Bone marrow (tissue), 2 donors: ENCODE data around the gene TMEM52.

ENCODE experiments used
- DNase-seq, 2 donors: peaks; one replicate each; lab custom pipeline; 2025; lab: John Stamatoyannopoulos, UW

The TMEM52 gene

DNA sequence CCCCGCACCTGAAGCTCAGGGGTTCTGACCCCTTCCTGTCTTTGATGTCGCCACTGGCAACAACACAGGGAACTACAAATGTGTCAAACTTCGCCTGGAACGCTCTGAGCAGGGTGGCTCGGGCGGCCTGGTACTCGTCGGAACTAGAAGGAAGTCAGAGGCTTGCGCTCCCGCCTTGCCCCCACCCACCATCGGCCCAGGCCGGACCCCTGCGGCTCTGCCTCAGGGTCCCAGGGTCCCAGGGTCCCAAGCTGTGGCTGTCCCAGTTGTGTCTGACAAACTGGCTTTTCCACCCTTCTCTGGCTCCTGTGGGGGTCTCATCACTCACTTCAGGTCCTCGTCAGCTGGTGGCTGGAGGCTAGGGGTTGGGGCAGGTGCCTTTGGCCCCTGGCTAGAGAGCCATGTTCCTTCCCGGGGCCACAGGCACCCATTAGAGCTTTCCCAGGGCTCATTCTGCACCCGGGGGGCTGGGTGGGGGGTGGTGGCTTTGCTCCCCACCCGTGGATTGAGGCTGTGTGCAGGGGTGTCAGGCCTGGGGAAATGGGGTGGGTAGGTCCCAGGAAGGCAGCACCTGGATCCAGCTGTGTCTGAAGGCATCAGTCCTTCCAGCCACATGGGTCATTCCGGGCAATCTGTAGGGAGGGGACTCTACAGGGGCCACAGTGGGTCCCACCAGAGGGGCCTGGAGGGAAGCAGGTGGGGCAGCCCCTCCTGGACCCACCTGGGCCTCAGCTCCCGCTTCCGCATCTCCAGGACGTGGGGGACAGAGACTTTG lies 8.0 kb upstream of the TMEM52 start:
- DNase-seq, result no peak

- DNase-seq, result no peak
Observed at GRCh38 chr1:1926346-1926811, 7.3 kb upstream of the TMEM52 start.

- DNase-seq, result no peak
Observed at GRCh38 chr1:1925437-1926345, 6.6 kb upstream of the TMEM52 start.

- DNase-seq, result no peak
Observed at GRCh38 chr1:1924849-1925248, 5.8 kb upstream of the TMEM52 start.

DNA sequence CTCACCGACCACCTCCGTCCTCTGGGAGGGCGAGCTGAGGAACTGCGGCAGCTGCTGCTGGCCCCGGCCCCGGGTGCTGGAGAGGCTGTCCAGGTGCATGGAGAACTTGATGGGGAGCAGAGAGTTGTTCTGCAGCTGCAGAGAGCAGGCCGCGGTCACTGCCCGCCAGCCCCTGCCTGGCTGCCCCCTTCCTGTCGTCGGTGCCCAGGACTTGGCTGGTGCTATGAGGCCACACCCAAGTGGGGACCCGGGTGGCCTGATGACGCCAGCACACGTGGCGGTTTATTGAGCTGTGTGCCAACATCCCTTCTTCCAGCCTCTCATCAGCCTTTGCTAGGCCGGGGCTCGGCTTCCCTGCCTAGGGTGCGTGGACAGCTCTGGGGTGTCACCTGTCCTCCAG lies 5.3 kb upstream of the TMEM52 start:
- no peak for DNase-seq

DNA sequence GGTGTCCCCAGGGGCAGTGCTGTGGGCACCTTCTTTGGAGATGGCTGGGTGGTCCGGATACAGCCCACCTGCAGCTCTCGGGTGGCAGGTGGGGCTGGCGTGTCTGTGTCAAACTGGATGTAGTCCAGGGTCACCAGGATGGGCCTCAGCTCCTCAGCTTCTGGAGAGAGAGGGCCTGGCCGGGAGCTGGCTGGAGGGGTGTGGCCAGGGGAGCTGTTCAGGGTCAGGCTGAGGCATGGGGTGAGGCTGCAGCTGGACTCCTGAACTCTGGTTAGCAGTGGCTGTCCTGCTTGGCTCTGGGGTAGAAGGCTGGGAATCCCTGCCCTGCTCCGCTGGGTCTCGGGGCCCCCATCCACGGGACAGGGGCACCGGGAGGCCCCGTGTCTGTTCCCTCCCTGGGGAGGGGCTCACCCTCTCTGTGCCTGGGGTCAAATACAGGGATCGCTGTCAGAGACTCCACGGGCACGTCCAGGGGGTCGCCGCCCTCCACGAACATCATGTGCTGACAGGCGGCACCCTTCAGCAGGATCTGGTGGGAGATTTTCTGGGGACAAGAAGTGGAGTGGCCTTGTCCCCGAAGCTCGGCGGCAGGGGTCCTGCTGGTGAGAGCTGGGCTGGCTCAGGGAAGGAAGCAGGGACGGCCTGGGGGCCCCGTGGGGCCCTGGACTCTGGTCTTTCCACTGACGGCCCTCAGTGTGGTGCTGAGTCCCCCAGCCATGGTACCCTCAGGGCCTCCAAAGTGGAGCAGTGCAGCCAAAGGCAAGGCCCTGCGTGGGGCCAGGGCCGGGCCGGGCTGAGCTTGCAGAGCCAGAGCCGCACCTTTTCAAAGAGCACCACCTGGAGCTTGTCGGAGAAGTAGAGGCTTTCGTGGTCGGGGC lies 4.1 kb upstream of the TMEM52 start:
- DNase-seq, result no peak

- DNase-seq, result no peak
Observed at GRCh38 chr1:1922702-1922955, 3.5 kb upstream of the TMEM52 start.

GRCh38 chr1:1921901-1922701 lies 3.0 kb upstream of the TMEM52 start:
- no peak for DNase-seq

DNA sequence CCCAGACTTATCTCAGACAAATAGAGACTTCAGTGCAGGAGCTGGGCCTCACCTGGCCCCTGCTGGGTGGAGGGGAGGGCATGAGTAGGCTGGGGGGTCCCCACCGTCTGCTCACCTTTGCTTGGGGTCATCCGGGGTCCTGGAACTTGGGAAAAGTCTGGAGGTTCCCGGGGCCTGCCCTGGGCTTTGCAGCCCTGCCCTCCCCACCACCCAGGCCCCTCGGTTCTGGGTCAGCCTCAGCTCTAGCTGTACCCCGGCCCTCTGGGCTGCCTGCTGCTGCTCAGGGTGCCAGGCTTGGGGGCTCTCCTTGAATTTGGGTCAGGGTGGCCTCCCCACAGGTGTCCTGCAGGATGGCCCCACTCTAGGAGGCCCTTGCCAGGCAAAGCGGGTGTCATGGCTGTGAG lies 2.4 kb upstream of the TMEM52 start:
- DNase-seq, result no peak

DNA sequence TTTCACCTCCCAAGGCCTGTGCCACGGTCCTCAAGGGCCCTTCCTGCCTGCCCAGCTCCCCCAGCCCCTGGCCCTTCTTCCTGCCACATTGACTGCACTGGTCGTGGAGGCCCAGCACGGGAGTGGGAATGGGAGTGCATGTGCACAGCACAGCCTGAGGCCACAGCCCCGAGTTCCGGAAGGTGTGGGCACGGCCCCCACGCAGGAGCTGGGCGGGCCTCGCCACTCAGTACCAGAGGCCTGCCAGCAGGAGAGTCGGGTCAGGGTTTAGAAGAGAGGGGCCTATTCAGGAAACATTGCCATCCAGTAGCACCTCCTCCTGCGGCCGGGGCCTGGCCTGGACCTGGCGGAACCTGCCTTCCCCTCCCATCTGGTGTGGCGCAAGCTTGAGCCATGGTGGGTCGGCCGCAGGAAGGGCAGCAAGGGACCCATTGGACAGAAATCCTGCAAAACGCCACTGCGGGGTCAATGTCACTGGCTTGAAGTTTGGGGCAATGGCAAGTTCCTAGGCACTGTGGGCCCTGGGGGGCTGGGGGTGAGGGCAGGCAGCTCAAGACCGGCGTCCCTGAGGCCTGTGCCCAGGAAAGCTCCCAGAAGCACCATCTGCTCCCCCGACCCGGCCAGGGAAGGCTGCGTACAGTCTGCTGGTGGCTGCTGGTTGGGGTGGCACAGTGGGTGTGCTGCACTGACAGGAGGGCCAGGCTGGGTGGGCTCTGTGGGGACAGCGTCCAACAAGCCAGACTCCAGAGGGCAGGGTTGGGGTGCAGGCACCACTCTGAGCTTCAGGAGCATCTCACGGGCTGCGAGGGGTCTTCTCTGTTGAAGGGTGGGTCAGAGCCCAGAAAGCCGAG lies 1.8 kb upstream of the TMEM52 start:
- no peak for DNase-seq

GRCh38 chr1:1920057-1920607 lies 1.1 kb upstream of the TMEM52 start:
- no peak for DNase-seq

GRCh38 chr1:1919304-1920056 lies 401 bp upstream of the TMEM52 start:
- DNase-seq, result peak; percentile 86 to 95

GRCh38 chr1:1917995-1918900 lies 831 bp downstream of the TMEM52 start:
- no peak for DNase-seq

DNA sequence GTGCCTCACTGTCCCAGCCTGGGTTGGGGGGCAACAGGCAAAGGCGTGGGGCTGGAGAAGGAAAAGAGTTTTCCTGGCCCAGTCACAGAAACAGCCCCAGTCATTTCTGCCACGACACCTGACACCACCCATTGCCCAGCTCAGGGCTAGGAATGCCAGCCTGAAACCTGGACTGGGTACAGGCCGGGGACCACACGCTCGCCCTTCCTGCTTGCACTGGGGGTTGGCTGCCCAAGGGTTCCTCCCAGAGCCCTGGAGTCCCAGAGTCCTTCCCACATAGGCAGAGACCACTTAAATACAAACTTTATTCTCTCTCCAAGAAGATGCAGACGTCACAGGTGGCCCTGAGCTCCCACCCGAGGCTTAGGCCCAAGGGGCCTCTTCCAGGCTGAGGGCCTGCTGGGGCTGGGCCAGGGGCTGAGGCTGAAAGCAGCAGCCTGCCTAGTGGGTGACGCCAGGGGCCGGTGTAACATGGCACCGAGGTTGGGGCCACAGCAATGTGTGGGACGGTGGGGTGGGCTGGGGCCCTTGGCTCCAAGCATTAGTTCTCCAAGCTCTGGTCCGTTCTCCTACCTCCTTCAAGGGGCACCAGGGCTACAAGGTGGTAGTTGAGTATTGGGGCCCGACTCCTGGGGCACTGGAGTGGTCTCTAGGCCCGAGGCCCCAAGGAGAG lies 1.6 kb downstream of the TMEM52 start:
- no peak for DNase-seq

GRCh38 chr1:1916851-1917251 lies 2.2 kb downstream of the TMEM52 start:
- no peak for DNase-seq

DNA sequence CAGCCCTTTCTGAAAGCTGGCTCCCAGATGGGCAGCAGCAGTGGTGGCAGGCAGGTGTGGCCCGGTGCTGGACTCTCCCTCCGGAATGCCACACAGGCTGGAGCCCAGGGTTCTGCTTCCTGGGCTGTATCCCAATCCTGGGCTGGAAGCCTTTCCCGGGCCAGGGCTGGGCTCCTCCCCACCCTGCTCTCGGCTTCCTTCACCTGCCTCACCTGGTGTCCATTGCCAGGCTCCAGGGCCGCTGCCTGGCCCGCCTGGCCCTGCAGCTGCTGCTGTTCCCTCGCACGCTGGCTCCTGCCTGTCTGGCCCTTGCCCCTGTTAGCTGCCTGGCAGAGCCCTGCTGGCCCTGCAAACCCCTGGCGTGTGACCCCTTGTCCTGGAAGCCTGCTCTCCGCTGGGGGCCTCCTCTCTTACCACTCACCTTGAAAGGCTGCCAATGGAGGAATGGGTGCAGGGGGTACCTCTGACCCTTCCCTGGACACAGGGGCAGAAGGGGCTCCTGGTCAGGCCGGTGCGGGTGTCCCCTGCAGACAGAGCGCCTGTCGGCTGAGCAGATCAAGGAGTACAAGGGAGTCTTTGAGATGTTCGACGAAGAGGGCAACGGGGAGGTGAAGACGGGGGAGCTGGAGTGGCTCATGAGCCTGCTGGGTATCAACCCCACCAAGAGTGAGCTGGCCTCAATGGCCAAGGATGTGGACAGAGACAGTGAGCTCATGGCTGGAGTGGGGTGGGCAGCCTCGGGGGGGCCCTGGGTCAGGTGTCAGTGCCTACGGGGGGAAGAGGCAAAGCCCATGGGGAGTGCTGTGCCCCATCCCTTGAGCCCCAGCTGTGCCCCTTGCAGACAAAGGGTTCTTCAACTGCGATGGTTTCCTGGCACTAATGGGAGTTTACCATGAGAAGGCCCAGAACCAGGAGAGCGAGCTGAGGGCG lies 2.9 kb downstream of the TMEM52 start:
- no peak for DNase-seq
